ENCODE results near the gene PDE8B.

- TF ChIP-seq, protein P1, sequence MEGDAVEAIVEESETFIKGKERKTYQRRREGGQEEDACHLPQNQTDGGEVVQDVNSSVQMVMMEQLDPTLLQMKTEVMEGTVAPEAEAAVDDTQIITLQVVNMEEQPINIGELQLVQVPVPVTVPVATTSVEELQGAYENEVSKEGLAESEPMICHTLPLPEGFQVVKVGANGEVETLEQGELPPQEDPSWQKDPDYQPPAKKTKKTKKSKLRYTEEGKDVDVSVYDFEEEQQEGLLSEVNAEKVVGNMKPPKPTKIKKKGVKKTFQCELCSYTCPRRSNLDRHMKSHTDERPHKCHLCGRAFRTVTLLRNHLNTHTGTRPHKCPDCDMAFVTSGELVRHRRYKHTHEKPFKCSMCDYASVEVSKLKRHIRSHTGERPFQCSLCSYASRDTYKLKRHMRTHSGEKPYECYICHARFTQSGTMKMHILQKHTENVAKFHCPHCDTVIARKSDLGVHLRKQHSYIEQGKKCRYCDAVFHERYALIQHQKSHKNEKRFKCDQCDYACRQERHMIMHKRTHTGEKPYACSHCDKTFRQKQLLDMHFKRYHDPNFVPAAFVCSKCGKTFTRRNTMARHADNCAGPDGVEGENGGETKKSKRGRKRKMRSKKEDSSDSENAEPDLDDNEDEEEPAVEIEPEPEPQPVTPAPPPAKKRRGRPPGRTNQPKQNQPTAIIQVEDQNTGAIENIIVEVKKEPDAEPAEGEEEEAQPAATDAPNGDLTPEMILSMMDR (IDR thresholded peaks at IDR 0.05): no peak
- TF ChIP-seq POLR2AphosphoS5 (IDR thresholded peaks at IDR 0.05) (no peak), POLR2A (IDR thresholded peaks at IDR 0.05) (no peak), EP300 (IDR thresholded peaks at IDR 0.05) (no peak)
Observed at GRCh38 chr5:77454123-77454522, 243.6 kb downstream of the PDE8B start.

Measured in suprapubic skin (tissue), 4 donors.